Dedifferentiated amniotic fluid mesenchymal stem cell (primary cell): ENCODE results near the gene ROR2.

Source experiments
- DNase-seq: peaks from one replicate; pipeline ENCODE4 v3.0.0-alpha.2; 2016; ENCODE audit errors: extremely low spot score

Gene ROR2

GRCh38 chr9:91879231-91879630 is 70.8 kb downstream of the ROR2 start:
- DNase-seq, result no peak

- DNase-seq, result no peak
These were observed 76.4 kb downstream of the ROR2 start for GRCh38 chr9:91873637-91874051.

- no peak for DNase-seq
These were observed 81.2 kb downstream of the ROR2 start for GRCh38 chr9:91868732-91869391.

- DNase-seq, result no peak
These were observed 82.3 kb downstream of the ROR2 start for GRCh38 chr9:91867740-91868139.

- DNase-seq, result no peak
These were observed 85.0 kb downstream of the ROR2 start for GRCh38 chr9:91865041-91865440.

GRCh38 chr9:91864380-91864779 is 85.6 kb downstream of the ROR2 start:
- DNase-seq, result no peak

GRCh38 chr9:91863469-91863868 is 86.6 kb downstream of the ROR2 start:
- no peak for DNase-seq

GRCh38 chr9:91858213-91859030 is 91.6 kb downstream of the ROR2 start:
- DNase-seq, result no peak

- no peak for DNase-seq
These were observed 92.5 kb downstream of the ROR2 start for GRCh38 chr9:91857291-91858212.

GRCh38 chr9:91856419-91856818 is 93.6 kb downstream of the ROR2 start:
- DNase-seq, result no peak

GRCh38 chr9:91855196-91855595 is 94.8 kb downstream of the ROR2 start:
- DNase-seq, result no peak

- no peak for DNase-seq
These were observed 97.2 kb downstream of the ROR2 start for GRCh38 chr9:91852801-91853347.

GRCh38 chr9:91849694-91850093 is 100.3 kb downstream of the ROR2 start:
- DNase-seq, result no peak

- no peak for DNase-seq
These were observed 101.9 kb downstream of the ROR2 start for GRCh38 chr9:91848146-91848545.

GRCh38 chr9:91847581-91848091 is 102.4 kb downstream of the ROR2 start:
- no peak for DNase-seq

- DNase-seq, result no peak
These were observed 104.1 kb downstream of the ROR2 start for GRCh38 chr9:91845879-91846278.

GRCh38 chr9:91844701-91845291 is 105.2 kb downstream of the ROR2 start:
- no peak for DNase-seq

GRCh38 chr9:91844190-91844589 is 105.8 kb downstream of the ROR2 start:
- DNase-seq, result no peak

GRCh38 chr9:91843623-91844148 is 106.3 kb downstream of the ROR2 start:
- no peak for DNase-seq

- no peak for DNase-seq
These were observed 106.9 kb downstream of the ROR2 start for GRCh38 chr9:91843093-91843492.
